ENCODE data around the gene KLK14.

- TF ChIP-seq YY1 (IDR thresholded peaks at IDR 0.05; ENCODE audit: extremely low read depth, insufficient replicate concordance, low read depth, low read length) (no peak), CTCF (IDR thresholded peaks at IDR 0.05 in 2 of 3, conservative IDR thresholded peaks at IDR 0.05 in 1 of 3; ENCODE audit: borderline replicate concordance in 1 of 3, insufficient read depth in 1 of 3, low read depth in 2 of 3, low read length in 2 of 3) (no peak), JUND (IDR thresholded peaks at IDR 0.05) (no peak), REST (IDR thresholded peaks at IDR 0.05; ENCODE audit: low read depth) (no peak), CEBPB (IDR thresholded peaks at IDR 0.05; ENCODE audit: low read depth) (no peak), ZBTB33 (IDR thresholded peaks at IDR 0.05; ENCODE audit: extremely low read depth, insufficient replicate concordance, low read length) (no peak), POLR2A (IDR thresholded peaks at IDR 0.05; ENCODE audit: borderline replicate concordance, extremely low read depth, insufficient read depth, insufficient read length) (no peak), SRF (IDR thresholded peaks at IDR 0.05; ENCODE audit: low read depth) (no peak), EZH2 (IDR thresholded peaks at IDR 0.05) (no peak), MAX (IDR thresholded peaks at IDR 0.05) (no peak), FOSL1 (IDR thresholded peaks at IDR 0.05; ENCODE audit: low read depth) (no peak), SP1 (IDR thresholded peaks at IDR 0.05; ENCODE audit: low read depth) (no peak), RAD21 (IDR thresholded peaks at IDR 0.05; ENCODE audit: low read depth) (no peak)
These were observed 6.0 kb downstream of the KLK14 start for GRCh38 chr19:51076631-51077213.

Data from HCT116 (cell line).